HG02981 (cell line): ENCODE results near the gene PHLDB3.
"Not testable (repeated sequence)": the region's sequence is repeated elsewhere in the genome, so short reads cannot be mapped to it uniquely, and the experiment has no call there.

Experiments
- ATAC-seq: cut with Tn5 transposase; IDR thresholded peaks from one replicate; pipeline ENCODE4 v1.9.1; 2021; ENCODE audit warnings: mild to moderate bottlenecking, moderate library complexity; ENCODE audit not compliant: unreplicated experiment

Gene PHLDB3

DNA sequence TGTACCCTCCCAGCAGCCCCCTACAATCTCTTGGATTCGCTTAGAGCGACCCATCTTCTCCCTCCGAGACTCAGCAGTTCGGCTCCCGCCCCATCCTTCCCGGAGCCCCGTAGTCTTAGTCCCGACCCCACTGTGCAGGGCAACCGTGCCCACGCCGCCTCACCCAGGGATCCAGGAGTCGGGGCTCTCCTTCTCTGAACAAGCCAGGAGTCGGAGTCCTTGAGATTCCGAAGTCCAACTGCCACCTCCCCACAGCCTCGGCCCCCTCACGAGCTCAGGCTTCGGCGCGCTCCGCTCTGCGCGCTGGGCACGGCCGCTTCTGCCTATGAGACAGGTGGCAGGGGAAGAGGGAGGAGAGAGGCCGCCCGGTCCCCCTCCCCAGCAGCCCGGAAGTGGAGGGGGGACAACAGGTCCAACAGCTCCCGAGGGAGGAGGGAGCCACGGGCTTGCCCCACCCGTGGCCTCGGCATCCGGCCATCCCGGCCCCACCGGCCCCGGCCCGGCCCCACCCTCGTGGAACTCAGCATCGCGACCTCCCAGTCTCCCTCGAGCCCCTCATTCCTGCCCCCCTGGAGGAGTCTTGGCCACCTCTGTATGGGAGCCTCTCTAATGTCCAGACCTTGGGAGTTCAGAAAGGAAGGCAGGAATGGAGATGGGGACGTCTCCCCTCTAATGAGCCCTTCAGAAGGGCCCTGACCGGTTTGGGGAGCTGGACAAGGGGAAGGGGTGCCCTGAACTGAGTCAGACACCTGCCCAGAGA is at the start of gene PHLDB3:
Gene PHLDB3, minus strand, starts transcription at position 321 of the 760 bp plus-strand sequence. CDS start 628 bp downstream, outside the sequence.
- peak; percentile 8 for ATAC-seq

DNA sequence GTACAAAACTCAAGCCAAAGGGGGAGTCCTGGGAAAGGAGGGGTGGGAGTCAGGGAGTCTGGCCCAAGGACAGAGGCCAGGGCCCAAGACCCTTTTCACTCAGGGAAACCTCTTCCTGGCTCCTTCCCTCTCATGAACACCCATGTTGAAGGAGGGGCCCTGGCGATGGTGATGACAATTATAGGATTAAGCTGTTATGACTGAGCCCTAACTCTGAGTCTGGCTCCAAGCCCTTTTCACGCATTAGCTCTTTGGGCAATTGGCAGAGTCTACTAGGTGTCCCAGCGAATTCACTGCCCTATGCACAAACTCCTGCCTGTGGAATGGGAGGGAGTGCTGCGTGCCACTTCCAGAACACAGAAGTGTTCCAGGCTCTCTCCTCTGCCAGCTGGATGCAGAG is 49.1 kb upstream of the PHLDB3 start:
- no peak for ATAC-seq

DNA sequence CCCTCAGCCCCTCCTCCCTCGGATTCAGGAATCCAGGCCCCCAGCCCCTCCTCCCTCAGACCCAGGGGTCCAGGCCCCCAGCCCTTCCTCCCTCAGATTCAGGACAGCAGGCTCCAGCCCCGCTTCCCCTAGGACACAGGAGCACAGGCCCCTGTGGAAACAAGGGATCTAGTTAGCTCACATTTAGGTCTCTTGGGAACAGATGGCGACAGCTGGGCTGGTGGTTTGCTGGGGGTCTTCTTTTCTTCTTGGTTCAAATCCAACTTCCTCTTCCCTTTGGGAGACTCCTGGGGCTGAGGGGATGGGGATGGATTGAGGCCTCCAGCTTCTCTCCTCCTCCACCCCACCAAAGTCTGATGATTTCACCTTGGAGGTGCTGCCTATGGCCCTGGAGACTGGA is 48.1 kb upstream of the PHLDB3 start:
- no peak for ATAC-seq

GRCh38 chr19:43552198-43552450 is 47.6 kb upstream of the PHLDB3 start:
- no peak for ATAC-seq

DNA sequence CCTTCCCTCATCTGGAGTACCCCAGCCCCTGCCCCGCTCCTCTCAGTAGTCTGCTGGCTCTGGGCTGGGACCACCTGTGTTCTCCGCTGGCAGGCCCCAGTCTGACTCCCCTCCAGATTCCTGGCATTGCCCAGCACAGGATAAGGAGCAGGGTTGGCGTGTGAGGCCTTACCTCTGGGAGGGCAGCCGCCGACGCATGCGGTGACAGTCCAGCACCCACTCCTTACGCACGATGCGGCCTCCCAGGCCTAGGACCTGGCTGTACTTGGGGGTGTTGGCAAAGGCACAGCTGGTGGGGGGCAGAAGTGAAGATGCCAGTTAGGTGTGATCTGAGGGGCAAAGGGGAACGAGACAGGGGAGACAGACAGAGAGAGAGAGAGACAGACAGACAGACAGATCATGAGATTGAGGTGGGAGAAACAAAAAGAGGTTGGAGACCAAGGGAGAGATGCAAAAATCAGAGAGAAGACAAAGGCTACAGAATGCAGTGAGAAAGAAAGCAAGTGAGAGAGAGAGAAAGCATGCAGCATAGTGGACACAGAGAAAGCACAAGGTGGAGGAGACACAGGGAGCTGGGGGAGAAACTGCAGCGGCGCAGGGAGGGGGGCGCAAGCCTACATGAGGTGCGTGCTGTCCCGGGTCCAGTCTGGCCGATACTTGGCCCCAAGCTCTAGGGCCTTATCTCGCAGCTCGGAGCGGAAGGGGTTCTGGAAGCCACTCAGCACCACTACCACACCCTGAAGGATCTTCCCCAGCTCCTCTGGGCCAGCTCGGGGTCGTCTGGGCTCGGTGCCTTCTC is 47.1 kb upstream of the PHLDB3 start:
- ATAC-seq = no peak

- ATAC-seq = no peak
Observed at GRCh38 chr19:43548706-43549105, 44.2 kb upstream of the PHLDB3 start.

DNA sequence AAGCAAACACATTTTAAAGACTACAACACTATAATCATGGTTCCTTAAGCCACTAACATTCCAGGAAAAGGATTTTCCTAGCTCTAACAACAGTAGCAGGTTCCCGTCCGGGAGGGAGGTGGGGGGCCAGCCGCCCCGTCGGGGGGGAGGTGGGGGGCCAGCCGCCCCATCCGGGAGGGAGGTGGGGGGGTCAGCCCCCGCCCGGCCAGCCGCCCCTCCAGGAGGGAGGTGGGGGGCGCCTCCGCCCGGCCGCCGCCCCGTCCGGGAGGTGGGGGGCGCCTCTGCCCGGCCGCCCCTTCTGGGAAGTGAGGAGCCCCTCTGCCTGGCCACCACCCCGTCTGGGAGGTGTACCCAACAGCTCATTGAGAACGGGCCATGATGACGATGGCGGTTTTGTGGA is 43.4 kb upstream of the PHLDB3 start:
- ATAC-seq = not testable (repeated sequence)

DNA sequence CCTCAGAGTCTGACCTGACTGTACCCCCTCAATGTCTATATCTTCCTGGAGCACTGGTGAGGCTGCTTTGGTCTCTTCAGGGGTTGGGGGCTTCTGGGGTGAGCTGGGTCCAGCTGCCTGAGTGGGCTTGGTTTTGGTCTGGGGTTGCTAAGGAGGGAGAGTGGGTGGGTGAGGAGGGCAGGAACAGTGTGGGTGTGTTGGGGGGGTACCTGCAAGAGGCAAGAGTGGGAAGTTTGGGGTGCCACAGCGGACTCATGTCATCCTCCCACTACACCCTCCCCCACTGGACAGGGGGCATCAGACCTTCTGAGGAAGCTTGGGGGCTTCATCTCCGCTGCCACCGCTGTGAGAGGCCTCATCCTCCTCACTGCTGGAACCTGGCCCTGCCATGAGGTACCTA is 42.0 kb upstream of the PHLDB3 start:
- no peak for ATAC-seq

DNA sequence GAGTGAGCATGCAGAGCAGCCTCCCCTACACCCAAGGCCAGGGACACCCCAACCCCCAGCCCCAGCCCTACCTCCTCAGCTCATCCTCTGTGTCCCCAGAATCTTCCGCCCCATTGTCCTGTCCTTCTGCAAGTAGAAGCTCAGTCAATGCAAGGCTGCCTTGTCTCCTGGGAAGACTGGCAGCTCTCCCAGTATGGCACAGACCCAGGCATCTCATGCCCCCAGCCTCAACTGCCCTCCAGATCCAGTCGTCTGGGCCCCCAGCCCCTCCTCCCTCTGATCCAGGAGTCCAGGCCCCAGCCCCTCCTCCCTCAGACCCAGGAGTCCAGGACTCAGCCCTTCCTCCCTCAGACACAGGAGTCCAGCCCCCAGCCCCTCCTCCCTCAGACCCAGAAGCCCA is 41.4 kb upstream of the PHLDB3 start:
- no peak for ATAC-seq

GRCh38 chr19:43545276-43545675 is 40.7 kb upstream of the PHLDB3 start:
- ATAC-seq = no peak

DNA sequence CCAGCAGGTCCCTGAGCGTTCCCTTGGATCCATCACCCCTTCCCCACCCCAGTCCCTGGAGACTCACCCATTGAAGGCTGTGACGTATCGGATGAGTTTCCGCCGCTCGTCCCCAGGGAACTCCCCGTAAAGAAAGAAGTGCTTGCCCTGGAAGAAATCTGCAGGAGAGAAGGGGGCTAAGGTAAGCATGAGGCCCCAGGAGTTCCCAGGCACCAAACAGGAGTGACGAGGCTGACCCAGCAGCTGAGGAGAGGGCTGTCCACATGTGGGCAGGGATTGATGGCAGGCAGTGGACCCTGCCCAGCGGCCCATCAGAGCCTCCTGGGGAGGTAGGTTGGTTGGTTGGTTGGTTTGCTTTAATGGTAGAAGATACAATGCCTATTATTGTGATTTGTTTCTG is 39.5 kb upstream of the PHLDB3 start:
- no peak for ATAC-seq

GRCh38 chr19:43541920-43542650 is 37.5 kb upstream of the PHLDB3 start:
- ATAC-seq = no peak

DNA sequence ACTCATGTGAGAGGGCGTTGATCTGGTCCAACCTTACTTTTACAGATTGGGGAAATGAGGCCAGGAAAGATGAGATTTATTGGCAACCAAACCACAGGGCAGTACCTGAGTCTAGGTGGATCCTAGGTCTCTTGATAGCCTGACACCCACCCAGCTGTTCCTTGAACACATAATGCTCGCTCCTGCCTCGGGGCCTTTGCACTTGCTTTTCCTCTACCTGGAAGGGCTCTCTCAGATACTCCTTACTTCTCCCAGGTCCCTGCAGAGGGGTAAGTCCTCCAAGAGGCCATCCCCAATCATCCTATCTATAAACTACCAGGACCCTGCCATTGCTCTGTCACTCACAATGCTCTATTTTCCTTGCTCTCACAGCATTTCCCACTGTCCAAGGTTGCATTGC is 35.8 kb upstream of the PHLDB3 start:
- no peak for ATAC-seq

GRCh38 chr19:43538922-43539321 is 34.4 kb upstream of the PHLDB3 start:
- no peak for ATAC-seq

DNA sequence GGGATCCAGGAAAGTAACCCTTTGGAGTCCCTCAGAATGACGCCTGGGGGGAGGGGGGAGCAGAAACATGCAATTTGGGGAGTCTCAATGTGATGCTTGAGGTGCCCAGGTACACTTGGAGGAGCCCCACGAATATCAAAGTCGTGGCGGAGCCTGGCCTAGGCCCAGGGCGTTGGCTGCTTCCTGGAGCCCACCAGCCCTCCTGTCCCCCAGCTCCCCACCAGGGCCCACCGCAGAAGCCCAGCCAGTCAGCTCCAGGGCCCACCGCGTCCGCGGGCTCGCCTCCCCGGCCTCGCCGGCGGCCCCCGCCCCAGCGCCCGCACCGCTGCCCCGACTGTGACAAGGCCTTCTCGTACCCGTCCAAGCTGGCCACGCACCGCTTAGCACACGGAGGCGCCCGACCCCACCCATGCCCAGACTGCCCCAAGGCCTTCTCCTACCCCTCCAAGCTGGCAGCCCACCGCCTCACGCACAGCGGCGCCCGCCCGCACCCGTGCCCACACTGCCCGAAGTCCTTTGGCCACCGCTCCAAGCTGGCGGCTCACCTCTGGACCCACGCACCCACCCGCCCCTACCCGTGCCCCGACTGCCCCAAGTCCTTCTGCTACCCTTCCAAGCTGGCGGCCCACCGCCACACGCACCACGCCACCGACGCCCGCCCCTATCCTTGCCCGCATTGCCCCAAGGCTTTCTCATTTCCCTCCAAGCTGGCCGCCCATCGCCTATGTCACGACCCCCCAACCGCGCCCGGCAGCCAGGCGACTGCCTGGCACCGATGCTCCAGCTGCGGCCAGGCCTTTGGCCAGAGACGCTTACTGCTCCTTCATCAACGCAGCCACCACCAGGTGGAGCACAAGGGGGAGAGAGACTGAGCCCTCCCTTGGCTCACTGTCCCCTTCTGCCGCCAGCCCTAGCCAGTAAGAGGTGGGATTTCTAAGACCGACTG is 30.5 kb upstream of the PHLDB3 start:
- no peak for ATAC-seq

- ATAC-seq = no peak
Observed at GRCh38 chr19:43534305-43534815, 29.8 kb upstream of the PHLDB3 start.

- peak; percentile 57 for ATAC-seq
Observed at GRCh38 chr19:43533546-43534304, 29.2 kb upstream of the PHLDB3 start.

DNA sequence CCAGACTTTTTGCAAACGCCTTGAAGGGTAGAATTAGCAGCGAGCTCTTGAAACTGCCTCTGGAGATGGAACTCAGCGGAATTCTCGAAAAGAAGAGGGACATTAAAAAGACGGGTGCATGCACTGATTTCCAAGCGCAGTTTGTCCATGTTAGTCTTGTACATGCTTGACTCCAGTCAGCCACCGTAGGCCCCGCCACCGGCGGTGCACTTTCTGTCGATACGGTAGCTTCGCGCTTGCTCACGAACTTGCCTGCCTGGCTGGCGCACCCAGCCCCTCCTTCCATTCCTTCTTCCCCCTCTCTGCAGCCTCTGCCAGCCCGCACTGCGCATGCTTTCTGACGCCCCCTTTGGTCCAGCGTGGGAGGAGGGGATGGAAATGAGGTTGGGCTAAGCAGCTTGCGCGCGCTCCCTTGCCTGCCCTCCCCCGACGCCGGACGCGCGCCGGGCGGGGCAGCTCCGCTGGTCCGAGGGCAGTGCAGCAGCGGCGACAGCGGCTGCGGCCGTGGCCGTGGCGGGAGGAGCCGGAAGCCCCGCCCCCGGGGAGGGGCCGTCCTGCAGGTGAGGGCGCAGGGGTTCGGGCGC is 28.5 kb upstream of the PHLDB3 start, which contains the start of gene ZNF575:
Gene ZNF575, plus strand, starts transcription at position 227 of the 584 bp plus-strand sequence. CDS start 1,235 bp downstream, outside the sequence.
- ATAC-seq = peak; percentile 52

DNA sequence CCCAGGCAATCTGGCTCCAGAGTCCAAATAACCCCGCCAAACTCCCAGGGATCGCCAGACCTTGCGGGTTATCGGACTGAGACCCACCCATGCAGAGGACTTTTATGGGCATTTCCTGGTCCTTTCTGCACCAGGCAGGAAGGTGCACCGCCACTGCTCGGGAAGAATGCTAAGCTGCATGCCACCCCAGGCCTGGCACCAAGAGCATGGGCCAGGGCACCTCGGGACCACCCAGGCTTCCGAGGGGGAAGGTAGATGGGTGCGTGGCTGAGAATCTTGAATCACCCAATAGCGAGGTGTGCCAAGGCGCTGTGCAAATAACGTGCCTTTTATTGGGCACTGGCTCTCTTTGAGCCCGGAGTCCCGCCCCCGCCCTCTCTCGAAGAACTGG is 28.0 kb upstream of the PHLDB3 start:
- ATAC-seq = peak; percentile 5
